Prostate gland (tissue), 2 donors: Measurements from ENCODE around the gene TP63.

Experiments
- POLR2AphosphoS5 ChIP-seq: sonication (generic); formaldehyde crosslinking; IDR thresholded peaks from one replicate; pipeline ENCODE4 v1.6.1; 2017; ENCODE audit warnings: antibody characterized with exemption
- TF ChIP-seq, protein P1 (sequence below), 4 experiments: fragments of 200-600 bp in 2 of 4; fragments of 450-650 bp in 2 of 4; sonication (generic) in 2 of 4; IDR thresholded peaks; 1 replicate in 3 of 4; 2 replicates in 1 of 4; pipeline ENCODE4 v1.5.1; 2016 to 2019; ENCODE audit warnings: antibody characterized with exemption in 4 of 4, mild to moderate bottlenecking in 2 of 4, moderate library complexity in 2 of 4

DNA sequence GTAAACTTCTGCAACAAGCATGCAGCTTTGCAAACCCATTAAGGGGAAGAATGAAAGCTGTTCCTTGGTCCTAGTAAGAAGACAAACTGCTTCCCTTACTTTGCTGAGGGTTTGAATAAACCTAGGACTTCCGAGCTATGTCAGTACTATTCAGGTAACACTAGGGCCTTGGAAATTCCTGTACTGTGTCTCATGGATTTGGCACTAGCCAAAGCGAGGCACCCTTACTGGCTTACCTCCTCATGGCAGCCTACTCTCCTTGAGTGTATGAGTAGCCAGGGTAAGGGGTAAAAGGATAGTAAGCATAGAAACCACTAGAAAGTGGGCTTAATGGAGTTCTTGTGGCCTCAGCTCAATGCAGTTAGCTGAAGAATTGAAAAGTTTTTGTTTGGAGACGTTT is 265.3 kb downstream of the TP63 start:
- TF ChIP-seq, protein P1, sequence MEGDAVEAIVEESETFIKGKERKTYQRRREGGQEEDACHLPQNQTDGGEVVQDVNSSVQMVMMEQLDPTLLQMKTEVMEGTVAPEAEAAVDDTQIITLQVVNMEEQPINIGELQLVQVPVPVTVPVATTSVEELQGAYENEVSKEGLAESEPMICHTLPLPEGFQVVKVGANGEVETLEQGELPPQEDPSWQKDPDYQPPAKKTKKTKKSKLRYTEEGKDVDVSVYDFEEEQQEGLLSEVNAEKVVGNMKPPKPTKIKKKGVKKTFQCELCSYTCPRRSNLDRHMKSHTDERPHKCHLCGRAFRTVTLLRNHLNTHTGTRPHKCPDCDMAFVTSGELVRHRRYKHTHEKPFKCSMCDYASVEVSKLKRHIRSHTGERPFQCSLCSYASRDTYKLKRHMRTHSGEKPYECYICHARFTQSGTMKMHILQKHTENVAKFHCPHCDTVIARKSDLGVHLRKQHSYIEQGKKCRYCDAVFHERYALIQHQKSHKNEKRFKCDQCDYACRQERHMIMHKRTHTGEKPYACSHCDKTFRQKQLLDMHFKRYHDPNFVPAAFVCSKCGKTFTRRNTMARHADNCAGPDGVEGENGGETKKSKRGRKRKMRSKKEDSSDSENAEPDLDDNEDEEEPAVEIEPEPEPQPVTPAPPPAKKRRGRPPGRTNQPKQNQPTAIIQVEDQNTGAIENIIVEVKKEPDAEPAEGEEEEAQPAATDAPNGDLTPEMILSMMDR (IDR thresholded peaks at IDR 0.05): no peak
- TF ChIP-seq POLR2AphosphoS5: no peak
